AG04449 (cell line): ENCODE data around the gene PTPN13.

ENCODE experiments used
- CTCF ChIA-PET: fragments of 350-600 bp; formaldehyde crosslinking; extraction: SDS; loops from one replicate; lab custom pipeline; 2021; ENCODE audit warnings: antibody characterized with exemption; lab: Yijun Ruan, JAX
- POLR2A ChIA-PET: fragments of 400-600, 350-600 bp; formaldehyde crosslinking; extraction: SDS; loops from one replicate; lab custom pipeline; 2020; ENCODE audit warnings: antibody characterized with exemption, inconsistent platforms; lab: Yijun Ruan, JAX
- DNase-seq: peaks from one replicate; pipeline ENCODE4 v3.0.0-alpha.2; 2010; ENCODE audit warnings: low read depth, low spot score
- H3K4me3 ChIP-seq: 2 replicates; pipeline ENCODE4 v1.5.1; 2011; ENCODE audit warnings: low read depth, mild to moderate bottlenecking, control low read depth, low read length
- CTCF ChIP-seq: IDR thresholded peaks from one replicate; pipeline ENCODE4 v1.5.1; 2011; ENCODE audit warnings: mild to moderate bottlenecking, moderate library complexity, low read length, control low read depth, inconsistent platforms; ENCODE audit not compliant: insufficient read depth; ENCODE audit errors: missing control alignments

Gene PTPN13

GRCh38 chr4:86660401-86660800 is 66.3 kb downstream of the PTPN13 start:
- TF ChIP-seq CTCF, result no peak
- ChIA-PET CTCF (no interaction called here), POLR2A (no interaction called here)
- no peak overlapping the region for H3K4me3 ChIP-seq
- no peak for DNase-seq

GRCh38 chr4:86661006-86661405 is 66.9 kb downstream of the PTPN13 start:
- ChIA-PET POLR2A (no interaction called here), CTCF (interaction anchor here (1.2 to 1.5 kb wide), 2 partner anchors 162 to 164 kb away, joined by 3 read pairs; no protein-coding TSS in a partner anchor)
- DNase-seq, result no peak
- no peak overlapping the region for H3K4me3 ChIP-seq
- TF ChIP-seq CTCF, result no peak

- DNase-seq, result no peak
- CTCF ChIA-PET, result interaction anchor here (1.1 to 1.5 kb wide), 3 partner anchors 28 to 165 kb away, joined by 3 read pairs; no protein-coding TSS in a partner anchor
- no peak for TF ChIP-seq CTCF
- POLR2A ChIA-PET, result no interaction called here
- H3K4me3 ChIP-seq, result no peak overlapping the region
These were observed 67.3 kb downstream of the PTPN13 start for GRCh38 chr4:86661418-86661817.

- no peak overlapping the region for H3K4me3 ChIP-seq
- POLR2A ChIA-PET, result no interaction called here
- peak; percentile 68 for DNase-seq
- TF ChIP-seq CTCF, result no peak
- CTCF ChIA-PET, result no interaction called here
These were observed 70.8 kb downstream of the PTPN13 start for GRCh38 chr4:86664959-86665358.

- CTCF ChIA-PET, result no interaction called here
These were observed 76.2 kb downstream of the PTPN13 start for GRCh38 chr4:86670298-86670697.

GRCh38 chr4:86670756-86671155 is 76.6 kb downstream of the PTPN13 start:
- DNase-seq, result no peak
- POLR2A ChIA-PET, result no interaction called here
- CTCF ChIA-PET, result interaction anchor here (1.5 kb wide), 1 partner anchor 172 kb away, joined by 6 read pairs; no protein-coding TSS in a partner anchor
- H3K4me3 ChIP-seq, result no peak overlapping the region
- no peak for TF ChIP-seq CTCF

More at GRCh38 chr4:86670298-86670697, 76.2 kb downstream of the PTPN13 start:
- H3K4me3 ChIP-seq, result no peak overlapping the region
- POLR2A ChIA-PET, result no interaction called here
- no peak for TF ChIP-seq CTCF
- no peak for DNase-seq
